Stimulated activated CD4-positive, alpha-beta T cell treated with anti-CD3 and anti-CD28 coated beads, Interleukin-1b, Interleukin-23, amount 100 ng/mL, for 4 hours (primary cell): ENCODE data around the gene KEL.

ENCODE experiments used
- DNase-seq, 2 donors: peaks; one replicate each; pipeline ENCODE4 v3.0.0-alpha.2; 2020; ENCODE audit warnings: low read depth in 2 of 2

Gene KEL

DNA sequence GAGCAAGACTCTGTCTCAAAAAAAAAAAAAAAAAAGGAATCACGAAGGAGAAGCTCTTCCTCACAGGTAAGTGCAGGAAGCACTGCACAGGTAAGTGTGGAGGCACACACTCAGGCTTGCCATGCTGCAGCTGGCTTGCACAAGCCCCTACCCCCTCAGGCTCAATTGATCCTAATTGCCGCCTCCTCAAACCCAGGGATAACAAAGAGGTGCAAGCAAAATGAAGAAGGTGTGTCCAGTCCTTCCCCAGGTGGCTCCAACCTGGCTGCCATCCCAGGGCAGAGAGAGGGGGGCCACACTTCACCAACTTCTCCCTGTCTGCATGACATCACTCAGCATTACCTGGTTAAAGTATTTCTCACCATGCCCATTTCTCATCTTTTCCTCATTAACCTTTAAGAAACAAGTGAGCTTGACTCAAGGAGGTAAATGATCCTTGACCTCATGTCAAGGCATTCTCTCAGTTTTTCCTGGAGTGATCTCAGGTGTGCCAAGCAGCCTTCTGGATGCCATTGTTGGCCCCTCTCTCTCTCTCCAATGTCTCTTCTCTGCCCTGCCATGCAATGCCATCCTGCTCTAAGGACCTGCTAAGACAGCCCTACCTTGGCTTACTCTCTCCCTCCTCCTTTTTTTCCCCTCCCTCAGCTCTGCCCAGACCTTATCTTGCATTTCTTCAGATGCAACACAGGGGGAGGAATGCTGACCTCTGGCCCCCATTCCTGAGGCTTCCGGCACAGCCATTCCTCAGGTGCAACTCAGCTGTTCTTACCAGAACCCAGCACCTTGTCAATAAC lies 63.6 kb downstream of the KEL start:
- no peak for DNase-seq

DNA sequence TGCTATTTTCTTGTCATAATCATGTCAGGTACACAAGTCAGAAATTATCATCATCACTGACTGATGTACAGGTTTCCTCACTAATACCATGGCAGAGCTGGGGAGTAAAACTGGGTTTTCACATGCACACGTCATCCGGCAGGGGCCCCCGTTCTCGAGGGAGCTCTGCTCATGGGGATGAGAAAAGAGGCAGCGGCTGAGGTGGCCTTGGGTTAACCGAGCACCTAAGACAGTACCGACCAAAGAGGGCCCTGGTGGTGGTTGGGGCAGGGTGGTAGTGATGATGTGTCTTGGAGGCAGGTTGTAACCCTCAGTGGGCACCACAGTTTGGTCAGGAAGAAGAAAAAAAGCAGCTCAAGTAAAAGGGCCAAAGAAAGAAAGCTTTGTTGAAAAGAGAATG lies 64.5 kb downstream of the KEL start:
- no peak for DNase-seq

DNA sequence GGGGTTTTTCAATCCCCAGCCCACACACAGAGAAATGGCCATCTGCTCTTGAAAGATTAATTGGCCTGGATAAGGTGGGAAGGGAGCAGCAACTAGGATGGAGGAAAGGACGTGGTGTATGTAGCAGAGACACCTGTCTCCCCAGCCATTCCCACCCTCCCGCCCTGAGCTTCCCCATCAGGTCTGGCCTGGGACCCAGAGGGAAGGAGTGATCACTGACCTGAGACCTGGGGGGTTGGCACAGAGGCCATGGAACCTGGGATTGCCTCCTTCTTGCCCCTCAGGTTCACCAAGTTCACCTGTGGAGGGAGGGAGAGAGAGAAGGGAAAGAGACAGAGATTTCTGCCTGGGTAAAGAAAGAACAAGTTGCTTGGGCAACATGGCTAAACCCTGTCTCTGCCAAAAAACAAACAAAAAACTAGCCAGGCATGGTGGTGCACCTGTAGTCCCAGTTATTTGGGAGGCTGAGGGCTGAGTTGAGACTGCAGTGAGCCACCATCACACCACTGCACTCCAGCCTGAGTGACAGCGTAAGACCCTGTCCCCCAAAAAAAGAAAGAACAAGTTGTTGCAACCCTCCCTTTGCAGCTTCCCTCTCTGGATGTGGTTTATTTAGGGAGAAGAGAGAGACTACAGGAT lies 65.3 kb downstream of the KEL start:
- DNase-seq = no peak

GRCh38 chr7:142896151-142896550 lies 66.0 kb downstream of the KEL start:
- DNase-seq = no peak

DNA sequence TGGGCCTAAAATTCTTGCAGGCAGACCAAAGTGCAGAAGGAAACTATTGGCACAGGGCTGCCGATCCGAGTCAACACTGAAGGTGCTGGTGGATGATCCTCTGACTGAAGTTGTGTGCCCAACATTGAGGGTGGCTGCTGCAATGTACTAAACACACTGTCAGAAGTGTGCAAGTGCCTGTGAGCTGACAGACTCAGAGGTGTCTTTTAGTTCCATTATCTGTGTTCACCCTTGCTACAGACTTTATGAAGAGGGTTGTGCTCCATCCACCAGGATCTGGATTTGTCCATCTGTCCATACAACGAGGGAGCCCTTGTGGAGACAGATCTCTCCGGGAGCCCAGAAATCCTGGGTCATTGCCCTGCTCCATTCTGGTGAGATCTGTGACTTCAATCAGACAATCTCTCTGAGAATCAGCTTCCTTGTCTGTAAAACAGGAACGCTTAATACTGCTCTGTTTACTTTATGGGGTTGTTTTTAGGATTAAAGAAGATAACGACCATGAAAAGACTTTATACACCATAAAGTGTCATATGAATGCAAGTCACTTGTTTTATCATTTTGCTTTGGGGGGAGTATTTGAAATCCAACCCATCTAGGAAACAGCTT lies 67.1 kb downstream of the KEL start:
- no peak for DNase-seq

GRCh38 chr7:142894112-142894984 lies 67.8 kb downstream of the KEL start:
- DNase-seq = no peak

GRCh38 chr7:142892951-142893350 lies 69.2 kb downstream of the KEL start:
- no peak for DNase-seq

DNA sequence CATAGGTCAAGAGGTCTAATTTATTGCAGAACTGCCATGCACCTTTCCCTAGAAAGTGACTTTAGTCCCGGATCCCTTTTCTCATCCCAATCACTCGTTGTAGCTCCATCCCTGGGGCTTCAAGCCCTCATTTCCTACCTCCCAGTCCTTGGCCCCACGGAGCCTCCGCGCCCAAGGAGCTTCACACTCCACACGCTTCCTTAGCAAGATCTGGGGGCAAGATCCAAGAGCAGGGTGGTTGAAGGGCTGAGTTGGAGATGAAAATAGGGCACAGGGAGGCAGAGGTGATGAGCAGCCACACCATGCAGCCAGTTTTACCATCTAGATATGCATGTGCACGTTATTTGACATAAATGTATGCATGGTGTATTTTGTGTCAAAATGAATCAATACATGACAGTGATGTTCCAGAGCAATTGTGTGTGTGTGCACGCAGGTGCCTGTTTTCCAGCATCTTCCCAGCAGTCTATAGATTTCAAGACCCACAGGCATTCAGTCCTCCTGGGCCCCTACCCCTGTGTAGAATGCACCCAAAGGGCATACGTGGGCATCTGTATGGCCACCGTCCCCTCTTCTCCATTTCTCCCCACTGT lies 70.6 kb downstream of the KEL start:
- DNase-seq = no peak
